ENCODE results near the gene SLC17A4. TPM values are rescaled to one million over a fixed set of nuclear protein-coding genes. Genes with fewer than 3 reads are reported as not detected.

Gene SLC17A4
- total RNA-seq, 2 donors from 2014 or later: not detected

DNA sequence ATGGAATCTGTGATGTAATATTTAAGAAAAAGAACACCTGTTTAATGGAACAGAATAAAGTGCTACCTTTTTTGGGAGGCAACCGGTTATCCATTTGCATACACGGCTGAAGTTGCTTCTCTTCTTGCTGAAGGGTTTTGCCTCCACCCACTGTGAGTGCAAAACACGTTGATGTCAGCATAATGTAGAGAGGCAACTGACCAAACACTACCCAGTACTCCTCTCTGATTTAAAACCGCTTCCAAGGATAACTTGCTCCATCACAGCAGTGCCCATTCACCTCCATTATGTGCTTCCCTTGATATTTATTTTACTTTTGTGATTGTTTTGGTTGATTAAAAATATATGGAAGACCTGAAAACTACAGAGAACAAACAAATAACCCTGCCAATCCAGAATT, 75.9 kb downstream of the SLC17A4 start:
- no peak for ATAC-seq (ENCODE audit: insufficient number of reproducible peaks, low FRiP score, low read depth)
- Histone ChIP-seq H3K4me3 (no peak overlapping the region), H3K4me1 (ENCODE audit: control insufficient read depth in 1 of 2, low read depth in 2 of 2) (peaks cover 9 to 13% of the 10 kb centered on the region in 2 donors), H3K36me3 (no peaks in the 10 kb centered on the region), H3K27ac (no peak overlapping the region), H3K9me3 (no peaks in the 10 kb centered on the region), H3K27me3 (replicated peaks; ENCODE audit: insufficient read depth) (no peaks in the 10 kb centered on the region)
- DNase-seq (ENCODE audit: low spot score): no peak
- TF ChIP-seq, protein P1, sequence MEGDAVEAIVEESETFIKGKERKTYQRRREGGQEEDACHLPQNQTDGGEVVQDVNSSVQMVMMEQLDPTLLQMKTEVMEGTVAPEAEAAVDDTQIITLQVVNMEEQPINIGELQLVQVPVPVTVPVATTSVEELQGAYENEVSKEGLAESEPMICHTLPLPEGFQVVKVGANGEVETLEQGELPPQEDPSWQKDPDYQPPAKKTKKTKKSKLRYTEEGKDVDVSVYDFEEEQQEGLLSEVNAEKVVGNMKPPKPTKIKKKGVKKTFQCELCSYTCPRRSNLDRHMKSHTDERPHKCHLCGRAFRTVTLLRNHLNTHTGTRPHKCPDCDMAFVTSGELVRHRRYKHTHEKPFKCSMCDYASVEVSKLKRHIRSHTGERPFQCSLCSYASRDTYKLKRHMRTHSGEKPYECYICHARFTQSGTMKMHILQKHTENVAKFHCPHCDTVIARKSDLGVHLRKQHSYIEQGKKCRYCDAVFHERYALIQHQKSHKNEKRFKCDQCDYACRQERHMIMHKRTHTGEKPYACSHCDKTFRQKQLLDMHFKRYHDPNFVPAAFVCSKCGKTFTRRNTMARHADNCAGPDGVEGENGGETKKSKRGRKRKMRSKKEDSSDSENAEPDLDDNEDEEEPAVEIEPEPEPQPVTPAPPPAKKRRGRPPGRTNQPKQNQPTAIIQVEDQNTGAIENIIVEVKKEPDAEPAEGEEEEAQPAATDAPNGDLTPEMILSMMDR (IDR thresholded peaks at IDR 0.05): no peak

Other genes starting within 250 kb of the SLC17A4 start
- 1 to 10 TPM; 1.4 to 4.5 TPM for gene SCGN, start 102.5 kb upstream of the SLC17A4 start, total RNA-seq
- not detected for gene SLC17A1, start 77.3 kb downstream of the SLC17A4 start, total RNA-seq
- under 1 TPM in 1 of 2 donors, not detected in 1; 0.63 TPM for gene SLC17A3, start 119.5 kb downstream of the SLC17A4 start, total RNA-seq
- gene SLC17A2, start 175.9 kb downstream of the SLC17A4 start, total RNA-seq: not detected
- gene TRIM38, start 208.1 kb downstream of the SLC17A4 start, total RNA-seq: 10 to 100 TPM; 19.5 to 25.1 TPM